K562 (cell line): ENCODE results near the gene CLDN10. TPM values are rescaled to one million over a fixed set of nuclear protein-coding genes. Genes with fewer than 3 reads are reported as not detected.

ENCODE experiments used
- CBFA2T3 ChIP-seq: fragments of 450-650 bp; IDR thresholded peaks from 2 replicates; pipeline ENCODE4 v1.6.1; 2017
- MAZ ChIP-seq, 2 experiments: fragments of 450-650 bp in 1 of 2; sonication (generic) in 1 of 2; formaldehyde crosslinking; IDR thresholded peaks in 1 of 2; conservative IDR thresholded peaks in 1 of 2; 2 replicates each; pipeline versions ENCODE4 v1.4.0 to v1.5.0; 2020; ENCODE audit warnings: mild to moderate bottlenecking in 1 of 2, missing genetic modification reagents in 1 of 2
- polyA plus RNA-seq, 8 experiments: library from polyadenylated mRNA; depleted of rRNA in 4 of 8; stranded (reverse) in 5 of 8; unstranded in 3 of 8; fragments of >200 nt; fragmentation: Nextera tagmentation in 2 of 8; fragmentation: Illumina TruSeq in 1 of 8; extraction: Ambion mirVana in 2 of 8; extraction: Trizol in 1 of 8; gene quantifications; 2 replicates each; pipeline versions ENCODE4 v1.2.1 to v1.2.3, GENCODE V29; 2011 to 2014; ENCODE audit warnings: inconsistent platforms in 1 of 8, missing spikeins in 1 of 8
- total RNA-seq, 7 experiments: library from RNA; depleted of rRNA in 6 of 7; stranded (reverse); fragments of >200 nt in 6 of 7; fragmentation: Illumina TruSeq in 2 of 7; extraction: Trizol in 2 of 7; gene quantifications; 2 replicates each; pipeline versions ENCODE4 v1.2.1 to v1.2.3, GENCODE V29; 2011 to 2021; ENCODE audit warnings: low replicate concordance in 1 of 7
- TF ChIP-seq, protein P1 (sequence below), 2 experiments: fragments of 450-650 bp; IDR thresholded peaks; 2 replicates each; pipeline ENCODE4 v1.6.1; 2018; ENCODE audit warnings: mild to moderate bottlenecking in 2 of 2, low read depth in 1 of 2; ENCODE audit not compliant: partially characterized antibody in 2 of 2
- TF ChIP-seq, protein P2 (sequence below): fragments of 450-650 bp; IDR thresholded peaks from 2 replicates; pipeline ENCODE4 v1.6.1; 2017; ENCODE audit warnings: mild to moderate bottlenecking, moderate library complexity
- TF ChIP-seq, protein P3 (sequence below), 3 experiments: IDR thresholded peaks in 2 of 3; conservative IDR thresholded peaks in 1 of 3; 2 replicates each; pipeline ENCODE4 v1.5.1; 2011 to 2012; ENCODE audit warnings: low read length in 3 of 3, mild to moderate bottlenecking in 3 of 3, control low read depth in 2 of 3, improper control_type of control experiment in 1 of 3, inconsistent platforms in 1 of 3, low read depth in 1 of 3, mixed read lengths in 1 of 3, moderate library complexity in 1 of 3; ENCODE audit not compliant: insufficient read depth in 2 of 3

The CLDN10 gene
- total and polyA plus RNA-seq, 9 of the 15 experiments (the other 6 are each of a cell fraction or from before 2014, with no cell fraction given): not detected

DNA sequence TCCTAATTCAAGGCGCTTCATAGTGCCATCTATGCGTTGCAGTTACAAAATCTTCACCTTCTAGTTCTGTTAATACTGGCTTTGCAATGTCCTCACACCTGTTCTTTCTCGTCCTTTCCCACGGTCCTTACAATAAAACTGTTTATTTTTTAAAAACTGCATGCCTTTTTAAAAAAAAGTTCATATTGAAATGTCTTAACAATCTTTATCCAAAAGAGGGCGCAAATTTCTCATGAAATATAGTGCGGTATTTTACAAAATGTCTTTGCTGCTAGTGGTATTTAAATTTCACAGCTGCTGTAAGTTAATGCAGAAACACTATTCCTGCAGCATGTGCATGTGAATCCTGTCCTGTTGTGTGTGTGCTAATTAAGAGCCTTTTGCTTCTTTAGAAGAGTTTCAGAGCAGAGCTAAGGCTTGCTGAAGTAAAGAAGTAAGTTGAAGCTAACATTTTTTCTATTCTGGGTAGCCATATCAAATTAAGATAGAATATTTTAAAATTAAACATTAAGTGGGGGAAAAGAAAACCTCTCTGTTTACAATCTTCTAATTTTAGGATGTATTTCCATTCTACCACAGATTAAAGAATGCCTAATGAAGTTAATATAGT lies 15.8 kb upstream of the CLDN10 start (continued):
- TF ChIP-seq, protein P1, sequence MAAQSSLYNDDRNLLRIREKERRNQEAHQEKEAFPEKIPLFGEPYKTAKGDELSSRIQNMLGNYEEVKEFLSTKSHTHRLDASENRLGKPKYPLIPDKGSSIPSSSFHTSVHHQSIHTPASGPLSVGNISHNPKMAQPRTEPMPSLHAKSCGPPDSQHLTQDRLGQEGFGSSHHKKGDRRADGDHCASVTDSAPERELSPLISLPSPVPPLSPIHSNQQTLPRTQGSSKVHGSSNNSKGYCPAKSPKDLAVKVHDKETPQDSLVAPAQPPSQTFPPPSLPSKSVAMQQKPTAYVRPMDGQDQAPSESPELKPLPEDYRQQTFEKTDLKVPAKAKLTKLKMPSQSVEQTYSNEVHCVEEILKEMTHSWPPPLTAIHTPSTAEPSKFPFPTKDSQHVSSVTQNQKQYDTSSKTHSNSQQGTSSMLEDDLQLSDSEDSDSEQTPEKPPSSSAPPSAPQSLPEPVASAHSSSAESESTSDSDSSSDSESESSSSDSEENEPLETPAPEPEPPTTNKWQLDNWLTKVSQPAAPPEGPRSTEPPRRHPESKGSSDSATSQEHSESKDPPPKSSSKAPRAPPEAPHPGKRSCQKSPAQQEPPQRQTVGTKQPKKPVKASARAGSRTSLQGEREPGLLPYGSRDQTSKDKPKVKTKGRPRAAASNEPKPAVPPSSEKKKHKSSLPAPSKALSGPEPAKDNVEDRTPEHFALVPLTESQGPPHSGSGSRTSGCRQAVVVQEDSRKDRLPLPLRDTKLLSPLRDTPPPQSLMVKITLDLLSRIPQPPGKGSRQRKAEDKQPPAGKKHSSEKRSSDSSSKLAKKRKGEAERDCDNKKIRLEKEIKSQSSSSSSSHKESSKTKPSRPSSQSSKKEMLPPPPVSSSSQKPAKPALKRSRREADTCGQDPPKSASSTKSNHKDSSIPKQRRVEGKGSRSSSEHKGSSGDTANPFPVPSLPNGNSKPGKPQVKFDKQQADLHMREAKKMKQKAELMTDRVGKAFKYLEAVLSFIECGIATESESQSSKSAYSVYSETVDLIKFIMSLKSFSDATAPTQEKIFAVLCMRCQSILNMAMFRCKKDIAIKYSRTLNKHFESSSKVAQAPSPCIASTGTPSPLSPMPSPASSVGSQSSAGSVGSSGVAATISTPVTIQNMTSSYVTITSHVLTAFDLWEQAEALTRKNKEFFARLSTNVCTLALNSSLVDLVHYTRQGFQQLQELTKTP (IDR thresholded peaks at IDR 0.05; ENCODE audit: low read depth in 1 of 2, partially characterized antibody in 2 of 2): no peak
- TF ChIP-seq MAZ (CRISPR knock-in tag; conservative IDR thresholded peaks at IDR 0.05 in 1 of 2, IDR thresholded peaks at IDR 0.05 in 1 of 2) (no peak), CBFA2T3 (no peak)
- TF ChIP-seq, protein P2, sequence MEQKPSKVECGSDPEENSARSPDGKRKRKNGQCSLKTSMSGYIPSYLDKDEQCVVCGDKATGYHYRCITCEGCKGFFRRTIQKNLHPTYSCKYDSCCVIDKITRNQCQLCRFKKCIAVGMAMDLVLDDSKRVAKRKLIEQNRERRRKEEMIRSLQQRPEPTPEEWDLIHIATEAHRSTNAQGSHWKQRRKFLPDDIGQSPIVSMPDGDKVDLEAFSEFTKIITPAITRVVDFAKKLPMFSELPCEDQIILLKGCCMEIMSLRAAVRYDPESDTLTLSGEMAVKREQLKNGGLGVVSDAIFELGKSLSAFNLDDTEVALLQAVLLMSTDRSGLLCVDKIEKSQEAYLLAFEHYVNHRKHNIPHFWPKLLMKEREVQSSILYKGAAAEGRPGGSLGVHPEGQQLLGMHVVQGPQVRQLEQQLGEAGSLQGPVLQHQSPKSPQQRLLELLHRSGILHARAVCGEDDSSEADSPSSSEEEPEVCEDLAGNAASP: no peak
- TF ChIP-seq, protein P3, sequence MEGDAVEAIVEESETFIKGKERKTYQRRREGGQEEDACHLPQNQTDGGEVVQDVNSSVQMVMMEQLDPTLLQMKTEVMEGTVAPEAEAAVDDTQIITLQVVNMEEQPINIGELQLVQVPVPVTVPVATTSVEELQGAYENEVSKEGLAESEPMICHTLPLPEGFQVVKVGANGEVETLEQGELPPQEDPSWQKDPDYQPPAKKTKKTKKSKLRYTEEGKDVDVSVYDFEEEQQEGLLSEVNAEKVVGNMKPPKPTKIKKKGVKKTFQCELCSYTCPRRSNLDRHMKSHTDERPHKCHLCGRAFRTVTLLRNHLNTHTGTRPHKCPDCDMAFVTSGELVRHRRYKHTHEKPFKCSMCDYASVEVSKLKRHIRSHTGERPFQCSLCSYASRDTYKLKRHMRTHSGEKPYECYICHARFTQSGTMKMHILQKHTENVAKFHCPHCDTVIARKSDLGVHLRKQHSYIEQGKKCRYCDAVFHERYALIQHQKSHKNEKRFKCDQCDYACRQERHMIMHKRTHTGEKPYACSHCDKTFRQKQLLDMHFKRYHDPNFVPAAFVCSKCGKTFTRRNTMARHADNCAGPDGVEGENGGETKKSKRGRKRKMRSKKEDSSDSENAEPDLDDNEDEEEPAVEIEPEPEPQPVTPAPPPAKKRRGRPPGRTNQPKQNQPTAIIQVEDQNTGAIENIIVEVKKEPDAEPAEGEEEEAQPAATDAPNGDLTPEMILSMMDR (IDR thresholded peaks at IDR 0.05 in 2 of 3, conservative IDR thresholded peaks at IDR 0.05 in 1 of 3; ENCODE audit: insufficient read depth in 2 of 3, low read depth in 1 of 3, low read length in 3 of 3): peak in 2 of 3 experiments; percentile 39 to 55; a peak in 4 of 6 replicates
